OCI-M2 (cell line): ENCODE measurements around the gene MSLN.

Experiments used
- DNase-seq: peaks from one replicate; lab custom pipeline; 2025; ENCODE audit not compliant: unreplicated experiment; lab: John Stamatoyannopoulos, UW

The MSLN gene

GRCh38 chr16:801584-802363 is 41.2 kb downstream of the MSLN start:
- no peak for DNase-seq

- DNase-seq, result no peak
Observed at GRCh38 chr16:802461-802860, 41.9 kb downstream of the MSLN start.

- no peak for DNase-seq
Observed at GRCh38 chr16:802914-803753, 42.6 kb downstream of the MSLN start.

- DNase-seq, result no peak
Observed at GRCh38 chr16:803754-804080, 43.2 kb downstream of the MSLN start.

DNA sequence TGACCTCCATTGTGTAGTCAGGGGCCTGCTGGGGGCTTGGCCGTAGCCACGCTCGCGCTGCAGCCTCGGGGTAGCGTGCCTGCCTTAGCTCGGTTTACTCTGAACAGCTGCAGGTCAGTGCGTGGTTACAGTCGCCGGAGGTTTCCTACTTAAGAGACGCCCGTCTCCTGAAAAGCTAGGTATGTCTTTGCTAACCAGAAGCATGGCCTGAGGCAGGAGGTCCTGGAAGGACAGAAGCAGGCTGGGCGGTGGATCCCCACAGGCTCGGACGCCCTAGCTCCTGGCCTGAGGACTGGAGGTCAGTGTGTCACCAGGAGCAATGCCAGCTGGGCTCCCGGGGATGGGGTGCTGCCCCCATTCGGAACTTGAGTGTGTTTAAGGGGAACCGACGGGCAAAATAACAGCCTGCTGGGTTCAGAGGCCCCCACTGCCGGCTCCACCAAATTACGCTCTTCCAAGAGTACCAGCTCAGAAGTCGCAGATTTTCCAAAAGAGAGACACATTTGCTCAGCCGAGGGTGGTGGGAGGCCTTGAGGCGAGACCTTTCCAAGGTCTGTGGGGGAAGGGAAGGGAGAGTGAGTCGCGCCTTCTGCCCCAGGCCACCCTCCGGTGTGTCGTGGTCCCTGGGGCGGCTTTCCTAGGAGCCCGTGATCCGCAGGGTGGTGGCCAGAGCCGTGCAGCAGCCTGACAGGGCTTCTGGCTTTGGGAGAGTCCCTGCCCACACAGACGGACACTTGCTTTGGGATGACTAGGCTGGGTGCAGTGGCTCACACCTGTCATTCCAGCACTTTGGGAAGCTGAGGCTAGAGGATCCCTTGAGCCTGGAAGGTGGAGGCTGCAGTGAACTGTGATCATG is 43.9 kb downstream of the MSLN start:
- DNase-seq, result no peak

GRCh38 chr16:805474-805873 is 44.9 kb downstream of the MSLN start:
- DNase-seq, result no peak

- peak; percentile 37 for DNase-seq
Observed at GRCh38 chr16:807347-808084, 47.0 kb downstream of the MSLN start.

DNA sequence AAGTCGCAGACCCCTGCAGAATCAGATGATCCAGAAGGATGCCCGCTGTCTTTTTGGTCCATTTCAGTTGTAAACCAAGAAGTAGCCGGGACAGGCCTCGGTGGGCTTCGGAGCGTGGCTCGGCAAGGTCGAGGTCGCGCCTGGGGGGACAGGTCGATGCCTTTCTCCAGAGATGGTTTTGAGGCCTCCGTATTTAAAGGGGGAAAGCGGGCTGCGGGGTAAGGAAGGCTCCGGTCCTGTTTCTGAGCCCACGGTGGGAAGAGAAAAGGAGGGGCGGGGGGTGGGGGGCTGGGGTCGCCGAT is 47.5 kb downstream of the MSLN start:
- DNase-seq, result no peak

GRCh38 chr16:813204-813915 is 52.8 kb downstream of the MSLN start:
- no peak for DNase-seq

DNA sequence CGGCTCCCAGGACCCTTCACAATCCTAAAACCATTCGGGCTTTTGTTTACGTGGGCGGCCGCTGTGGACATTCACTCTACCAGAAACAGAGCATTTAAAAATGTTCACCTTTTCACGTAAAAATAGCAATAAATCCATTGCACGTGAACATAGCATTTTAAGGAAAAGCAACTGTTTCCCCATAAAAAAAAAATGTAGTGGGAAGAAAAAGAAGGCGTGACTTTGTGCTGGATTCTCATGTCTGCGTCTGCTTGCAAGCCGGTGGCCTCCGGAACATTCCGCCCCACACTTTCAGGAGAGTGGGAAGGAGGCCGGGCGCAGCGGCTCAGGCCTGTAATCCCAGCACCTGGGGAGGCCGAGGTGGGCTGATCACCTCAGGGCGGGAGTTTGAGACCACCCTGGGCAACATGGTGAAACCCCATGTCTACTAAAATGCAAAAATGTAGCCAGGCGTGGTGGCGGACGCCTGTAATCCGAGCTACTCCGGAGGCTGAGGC is 53.4 kb downstream of the MSLN start:
- no peak for DNase-seq

GRCh38 chr16:814974-815373 is 54.4 kb downstream of the MSLN start:
- DNase-seq, result no peak

DNA sequence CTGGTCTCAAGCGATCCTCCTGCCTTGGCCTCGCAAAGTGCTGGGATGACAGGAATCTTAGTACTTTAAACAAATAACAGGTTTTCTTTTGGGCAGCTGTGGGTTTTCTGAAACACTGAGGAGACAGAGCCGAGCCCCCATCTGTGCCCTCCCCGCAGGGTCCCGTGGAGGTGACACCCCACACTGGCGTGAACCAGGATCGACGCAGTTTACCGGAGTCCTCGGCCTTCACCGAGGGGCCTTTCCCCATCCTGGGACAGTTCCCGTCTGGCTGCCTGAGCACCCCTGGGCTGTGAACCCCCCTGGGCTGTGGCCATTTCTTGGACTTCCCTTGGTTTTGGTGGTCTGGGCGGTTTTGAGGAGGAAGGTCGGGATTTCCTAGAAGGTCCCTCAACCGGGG is 55.3 kb downstream of the MSLN start:
- no peak for DNase-seq

DNA sequence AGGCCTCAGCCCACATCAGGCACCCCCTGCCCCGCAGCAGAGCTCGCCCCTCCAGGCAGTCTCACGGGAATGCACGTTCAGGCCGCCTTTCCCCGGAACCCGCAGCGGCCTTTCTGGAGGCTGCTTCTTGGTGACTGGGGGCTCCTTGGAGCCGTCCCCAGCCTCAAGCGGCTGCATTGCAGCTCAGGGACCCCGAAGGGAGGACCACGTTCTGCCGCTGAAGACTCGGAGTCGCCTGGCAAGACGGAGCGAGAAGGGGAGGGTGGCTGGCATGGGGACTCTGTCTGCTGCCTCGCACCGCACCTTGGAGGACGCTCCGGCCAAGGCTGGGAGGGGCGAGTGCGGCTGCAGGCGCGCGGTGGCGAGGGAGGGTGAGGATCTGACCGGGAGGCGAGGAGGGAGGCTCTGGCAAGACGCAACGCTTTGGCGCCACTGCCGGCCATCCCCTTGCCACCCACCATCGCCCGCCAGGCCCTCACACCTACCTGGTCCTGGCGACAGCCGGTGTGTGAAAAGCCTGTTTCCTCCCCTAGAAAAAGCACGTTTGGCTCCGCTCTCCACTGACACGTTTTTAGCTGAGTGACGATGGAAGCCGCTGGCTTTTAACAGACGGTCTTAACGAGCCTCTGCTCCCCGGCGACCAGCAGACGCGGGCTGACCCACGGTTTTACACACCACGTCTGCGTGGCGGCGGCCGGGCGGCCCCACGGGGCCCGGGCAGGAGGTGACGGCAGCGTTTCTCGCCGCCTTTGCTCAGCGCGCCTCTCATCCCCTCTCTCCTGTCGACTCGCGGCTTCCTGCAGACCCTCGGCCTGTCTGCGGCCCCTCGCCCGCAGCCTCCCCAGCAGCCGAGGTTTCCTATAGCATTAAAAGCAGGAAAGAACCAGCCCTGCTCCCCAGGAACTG is 56.7 kb downstream of the MSLN start:
- no peak for DNase-seq

DNA sequence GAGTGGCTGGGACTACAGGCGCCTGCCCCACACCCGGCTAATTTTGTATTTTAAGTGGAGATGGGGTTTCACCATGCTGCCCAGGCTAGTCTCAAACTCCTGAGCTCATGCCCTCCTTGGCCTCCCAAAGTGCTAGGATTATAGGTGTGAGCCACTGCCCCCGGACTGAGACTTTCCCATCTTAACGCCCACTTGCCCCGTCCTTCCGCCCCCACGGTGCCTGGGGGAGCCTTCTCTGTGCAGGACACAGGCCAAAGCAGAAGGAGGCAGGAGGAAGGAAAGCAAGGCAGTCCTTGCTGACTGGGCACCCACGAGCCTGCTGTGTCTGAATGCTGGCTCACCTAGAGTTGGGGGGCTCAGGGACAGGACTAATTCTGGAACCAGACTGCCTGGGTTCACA is 57.6 kb downstream of the MSLN start:
- DNase-seq, result no peak
